HepG2 (cell line): ENCODE data around the gene TLCD1. TPM values are rescaled to one million over a fixed set of nuclear protein-coding genes. Genes with fewer than 3 reads are reported as not detected.

Experiments
- GLI4 ChIP-seq: sonication (generic); formaldehyde crosslinking; IDR thresholded peaks from 2 replicates; pipeline ENCODE4 v1.5.1; 2020; ENCODE audit warnings: missing genetic modification reagents, mild to moderate bottlenecking, moderate library complexity, borderline replicate concordance
- HOXA9 ChIP-seq: sonication (generic); formaldehyde crosslinking; IDR thresholded peaks from 2 replicates; pipeline ENCODE4 v1.8.1; 2022; ENCODE audit warnings: missing genetic modification reagents, mild to moderate bottlenecking, moderate library complexity, borderline replicate concordance
- JUND ChIP-seq: sonication (generic); formaldehyde crosslinking; IDR thresholded peaks from 2 replicates; pipeline ENCODE4 v1.8.0; 2022; ENCODE audit warnings: mild to moderate bottlenecking, missing genetic modification reagents
- MED1 ChIP-seq: sonication (generic); formaldehyde crosslinking; IDR thresholded peaks from 2 replicates; pipeline ENCODE4 v1.4.0; 2020; ENCODE audit warnings: missing genetic modification reagents
- REL ChIP-seq: sonication (generic); formaldehyde crosslinking; conservative IDR thresholded peaks from 2 replicates; pipeline ENCODE4 v1.8.0; 2022; ENCODE audit warnings: mild to moderate bottlenecking, missing genetic modification reagents, moderate library complexity
- ZMYM3 ChIP-seq: sonication (generic); formaldehyde crosslinking; IDR thresholded peaks from 2 replicates; pipeline ENCODE4 v1.5.1; 2020; ENCODE audit warnings: mild to moderate bottlenecking, missing genetic modification reagents
- ZNF274 ChIP-seq: sonication (generic); formaldehyde crosslinking; IDR thresholded peaks from 2 replicates; pipeline ENCODE4 v1.5.1; 2020; ENCODE audit warnings: mild to moderate bottlenecking, missing genetic modification reagents
- ZNF672 ChIP-seq: sonication (generic); formaldehyde crosslinking; IDR thresholded peaks from 2 replicates; pipeline ENCODE4 v1.8.1; 2022; ENCODE audit warnings: missing genetic modification reagents
- ZSCAN31 ChIP-seq: sonication (generic); formaldehyde crosslinking; IDR thresholded peaks from 2 replicates; pipeline ENCODE4 v1.5.0; 2020; ENCODE audit warnings: low read depth, mild to moderate bottlenecking, missing genetic modification reagents
- polyA plus RNA-seq, 8 experiments: library from polyadenylated mRNA; depleted of rRNA in 3 of 8; stranded (reverse) in 7 of 8; unstranded in 1 of 8; fragments of >200 nt; fragmentation: Illumina TruSeq in 4 of 8; extraction: Trizol in 4 of 8; gene quantifications; 2 replicates each; pipeline versions ENCODE4 v1.2.1 to v1.2.3, GENCODE V29; 2011 to 2016; ENCODE audit warnings: low read depth in 4 of 8, missing spikeins in 1 of 8, mixed read lengths in 1 of 8; ENCODE audit not compliant: insufficient read depth in 1 of 8
- total RNA-seq, 5 experiments: library from RNA; depleted of rRNA; stranded (reverse); fragments of >200 nt; fragmentation: Illumina TruSeq; extraction: Trizol; gene quantifications; 2 replicates each; pipeline ENCODE4 v1.2.3, GENCODE V29; 2016; ENCODE audit warnings: low read depth in 1 of 5
- TF ChIP-seq, protein P1 (sequence below), 2 experiments: sonication (generic) in 1 of 2; formaldehyde crosslinking in 1 of 2; IDR thresholded peaks; 2 replicates each; pipeline versions ENCODE4 v1.5.1 to v1.6.1; 2011 to 2020; ENCODE audit warnings: borderline replicate concordance in 1 of 2, low read depth in 1 of 2, low read length in 1 of 2, mild to moderate bottlenecking in 1 of 2, missing genetic modification reagents in 1 of 2, moderate library complexity in 1 of 2
- TF ChIP-seq, protein P2 (sequence below): sonication (generic); formaldehyde crosslinking; IDR thresholded peaks from 2 replicates; pipeline ENCODE4 v1.4.0; 2020; ENCODE audit warnings: missing genetic modification reagents
- TF ChIP-seq, protein P3 (sequence below): sonication (generic); formaldehyde crosslinking; IDR thresholded peaks from 2 replicates; pipeline ENCODE4 v1.8.0; 2022; ENCODE audit warnings: missing genetic modification reagents, mild to moderate bottlenecking, borderline replicate concordance
- TF ChIP-seq, protein P4 (sequence below): sonication (generic); formaldehyde crosslinking; IDR thresholded peaks from 2 replicates; pipeline ENCODE4 v1.4.0; 2020; ENCODE audit warnings: low read depth, mild to moderate bottlenecking, missing genetic modification reagents

TLCD1 gene
- total and polyA plus RNA-seq, 2 of the 13 experiments (the other 11 are each of a cell fraction or from before 2014, with no cell fraction given), result 14.9 to 19.6 TPM

DNA sequence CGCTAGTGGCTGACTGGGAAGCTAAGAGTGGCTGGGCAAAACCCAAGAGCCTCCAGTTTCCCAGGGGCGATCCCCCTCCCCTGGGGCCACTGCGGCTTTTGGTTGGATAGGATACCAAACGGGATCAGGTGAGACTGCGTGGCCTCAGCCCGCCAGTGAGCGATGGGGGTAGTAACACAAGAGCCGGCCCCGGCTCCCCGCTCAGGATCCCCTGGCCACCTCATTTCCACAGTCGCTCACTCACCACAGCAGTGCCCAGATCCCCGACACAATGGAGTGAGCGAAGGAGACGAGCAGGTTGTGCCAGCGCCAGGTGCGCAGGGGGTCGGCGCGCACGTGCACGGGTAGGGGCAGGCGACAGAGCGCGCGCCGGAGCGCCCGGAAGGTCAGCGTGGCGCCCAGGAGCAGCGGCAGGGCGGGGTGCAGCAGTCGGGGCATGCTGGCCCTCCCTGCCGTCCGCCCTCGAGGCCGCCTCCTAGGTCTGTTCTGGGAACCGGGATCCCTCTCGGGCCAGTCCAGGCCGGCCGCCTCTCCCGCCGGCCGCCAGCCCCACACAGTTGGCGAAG, 290 bp downstream of the TLCD1 start (continued):
- TF ChIP-seq, protein P1, sequence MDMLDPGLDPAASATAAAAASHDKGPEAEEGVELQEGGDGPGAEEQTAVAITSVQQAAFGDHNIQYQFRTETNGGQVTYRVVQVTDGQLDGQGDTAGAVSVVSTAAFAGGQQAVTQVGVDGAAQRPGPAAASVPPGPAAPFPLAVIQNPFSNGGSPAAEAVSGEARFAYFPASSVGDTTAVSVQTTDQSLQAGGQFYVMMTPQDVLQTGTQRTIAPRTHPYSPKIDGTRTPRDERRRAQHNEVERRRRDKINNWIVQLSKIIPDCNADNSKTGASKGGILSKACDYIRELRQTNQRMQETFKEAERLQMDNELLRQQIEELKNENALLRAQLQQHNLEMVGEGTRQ (IDR thresholded peaks at IDR 0.05; ENCODE audit: low read depth, low read length), result no peak
- TF ChIP-seq, protein P1 (CRISPR knock-in tag; IDR thresholded peaks at IDR 0.05; ENCODE audit: borderline replicate concordance), result no peak
- TF ChIP-seq ZNF274 (CRISPR knock-in tag) (peak; percentile 84), ZSCAN31 (peak; percentile 73), ZMYM3 (CRISPR knock-in tag) (no peak), HOXA9 (CRISPR knock-in tag) (no peak), GLI4 (CRISPR knock-in tag) (peak; percentile 91; the same call in 1 of the 2 replicates), REL (CRISPR knock-in tag) (no peak; the same call in 1 of the 2 replicates), JUND (CRISPR knock-in tag) (peak; percentile 68; the same call in 1 of the 2 replicates), ZNF672 (0 out of 2 replicates have a peak, but pooled peaks have one; percentile 68), MED1 (peak; percentile 47)
- TF ChIP-seq, protein P2, sequence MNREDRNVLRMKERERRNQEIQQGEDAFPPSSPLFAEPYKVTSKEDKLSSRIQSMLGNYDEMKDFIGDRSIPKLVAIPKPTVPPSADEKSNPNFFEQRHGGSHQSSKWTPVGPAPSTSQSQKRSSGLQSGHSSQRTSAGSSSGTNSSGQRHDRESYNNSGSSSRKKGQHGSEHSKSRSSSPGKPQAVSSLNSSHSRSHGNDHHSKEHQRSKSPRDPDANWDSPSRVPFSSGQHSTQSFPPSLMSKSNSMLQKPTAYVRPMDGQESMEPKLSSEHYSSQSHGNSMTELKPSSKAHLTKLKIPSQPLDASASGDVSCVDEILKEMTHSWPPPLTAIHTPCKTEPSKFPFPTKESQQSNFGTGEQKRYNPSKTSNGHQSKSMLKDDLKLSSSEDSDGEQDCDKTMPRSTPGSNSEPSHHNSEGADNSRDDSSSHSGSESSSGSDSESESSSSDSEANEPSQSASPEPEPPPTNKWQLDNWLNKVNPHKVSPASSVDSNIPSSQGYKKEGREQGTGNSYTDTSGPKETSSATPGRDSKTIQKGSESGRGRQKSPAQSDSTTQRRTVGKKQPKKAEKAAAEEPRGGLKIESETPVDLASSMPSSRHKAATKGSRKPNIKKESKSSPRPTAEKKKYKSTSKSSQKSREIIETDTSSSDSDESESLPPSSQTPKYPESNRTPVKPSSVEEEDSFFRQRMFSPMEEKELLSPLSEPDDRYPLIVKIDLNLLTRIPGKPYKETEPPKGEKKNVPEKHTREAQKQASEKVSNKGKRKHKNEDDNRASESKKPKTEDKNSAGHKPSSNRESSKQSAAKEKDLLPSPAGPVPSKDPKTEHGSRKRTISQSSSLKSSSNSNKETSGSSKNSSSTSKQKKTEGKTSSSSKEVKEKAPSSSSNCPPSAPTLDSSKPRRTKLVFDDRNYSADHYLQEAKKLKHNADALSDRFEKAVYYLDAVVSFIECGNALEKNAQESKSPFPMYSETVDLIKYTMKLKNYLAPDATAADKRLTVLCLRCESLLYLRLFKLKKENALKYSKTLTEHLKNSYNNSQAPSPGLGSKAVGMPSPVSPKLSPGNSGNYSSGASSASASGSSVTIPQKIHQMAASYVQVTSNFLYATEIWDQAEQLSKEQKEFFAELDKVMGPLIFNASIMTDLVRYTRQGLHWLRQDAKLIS (CRISPR knock-in tag), result peak; percentile 88
- TF ChIP-seq, protein P3, sequence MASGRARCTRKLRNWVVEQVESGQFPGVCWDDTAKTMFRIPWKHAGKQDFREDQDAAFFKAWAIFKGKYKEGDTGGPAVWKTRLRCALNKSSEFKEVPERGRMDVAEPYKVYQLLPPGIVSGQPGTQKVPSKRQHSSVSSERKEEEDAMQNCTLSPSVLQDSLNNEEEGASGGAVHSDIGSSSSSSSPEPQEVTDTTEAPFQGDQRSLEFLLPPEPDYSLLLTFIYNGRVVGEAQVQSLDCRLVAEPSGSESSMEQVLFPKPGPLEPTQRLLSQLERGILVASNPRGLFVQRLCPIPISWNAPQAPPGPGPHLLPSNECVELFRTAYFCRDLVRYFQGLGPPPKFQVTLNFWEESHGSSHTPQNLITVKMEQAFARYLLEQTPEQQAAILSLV (CRISPR knock-in tag), result peak; percentile 92
- TF ChIP-seq, protein P4, sequence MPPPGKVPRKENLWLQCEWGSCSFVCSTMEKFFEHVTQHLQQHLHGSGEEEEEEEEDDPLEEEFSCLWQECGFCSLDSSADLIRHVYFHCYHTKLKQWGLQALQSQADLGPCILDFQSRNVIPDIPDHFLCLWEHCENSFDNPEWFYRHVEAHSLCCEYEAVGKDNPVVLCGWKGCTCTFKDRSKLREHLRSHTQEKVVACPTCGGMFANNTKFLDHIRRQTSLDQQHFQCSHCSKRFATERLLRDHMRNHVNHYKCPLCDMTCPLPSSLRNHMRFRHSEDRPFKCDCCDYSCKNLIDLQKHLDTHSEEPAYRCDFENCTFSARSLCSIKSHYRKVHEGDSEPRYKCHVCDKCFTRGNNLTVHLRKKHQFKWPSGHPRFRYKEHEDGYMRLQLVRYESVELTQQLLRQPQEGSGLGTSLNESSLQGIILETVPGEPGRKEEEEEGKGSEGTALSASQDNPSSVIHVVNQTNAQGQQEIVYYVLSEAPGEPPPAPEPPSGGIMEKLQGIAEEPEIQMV (CRISPR knock-in tag), result peak; percentile 68; the same call in 1 of the 2 replicates
